Hematopoietic multipotent progenitor cell (in vitro differentiated cells): ENCODE results near the gene SAMD8. TPM values are rescaled to one million over a fixed set of nuclear protein-coding genes. Genes with fewer than 3 reads are reported as not detected.
"Not testable (repeated sequence)": the region's sequence is repeated elsewhere in the genome, so short reads cannot be mapped to it uniquely, and the experiment has no call there.

Experiments
- DNase-seq, 3 donors: peaks; one replicate each; pipeline ENCODE4 v3.0.0-alpha.2; 2011 to 2015; ENCODE audit warnings: low read depth in 2 of 3, low spot score in 2 of 3
- total RNA-seq: library from RNA; depleted of rRNA; stranded (reverse); fragments of >200 nt; gene quantifications from one replicate; pipeline ENCODE4 v1.2.3, GENCODE V29; 2012

Gene SAMD8
- total RNA-seq, 1 donor, result 13.2 TPM

DNA sequence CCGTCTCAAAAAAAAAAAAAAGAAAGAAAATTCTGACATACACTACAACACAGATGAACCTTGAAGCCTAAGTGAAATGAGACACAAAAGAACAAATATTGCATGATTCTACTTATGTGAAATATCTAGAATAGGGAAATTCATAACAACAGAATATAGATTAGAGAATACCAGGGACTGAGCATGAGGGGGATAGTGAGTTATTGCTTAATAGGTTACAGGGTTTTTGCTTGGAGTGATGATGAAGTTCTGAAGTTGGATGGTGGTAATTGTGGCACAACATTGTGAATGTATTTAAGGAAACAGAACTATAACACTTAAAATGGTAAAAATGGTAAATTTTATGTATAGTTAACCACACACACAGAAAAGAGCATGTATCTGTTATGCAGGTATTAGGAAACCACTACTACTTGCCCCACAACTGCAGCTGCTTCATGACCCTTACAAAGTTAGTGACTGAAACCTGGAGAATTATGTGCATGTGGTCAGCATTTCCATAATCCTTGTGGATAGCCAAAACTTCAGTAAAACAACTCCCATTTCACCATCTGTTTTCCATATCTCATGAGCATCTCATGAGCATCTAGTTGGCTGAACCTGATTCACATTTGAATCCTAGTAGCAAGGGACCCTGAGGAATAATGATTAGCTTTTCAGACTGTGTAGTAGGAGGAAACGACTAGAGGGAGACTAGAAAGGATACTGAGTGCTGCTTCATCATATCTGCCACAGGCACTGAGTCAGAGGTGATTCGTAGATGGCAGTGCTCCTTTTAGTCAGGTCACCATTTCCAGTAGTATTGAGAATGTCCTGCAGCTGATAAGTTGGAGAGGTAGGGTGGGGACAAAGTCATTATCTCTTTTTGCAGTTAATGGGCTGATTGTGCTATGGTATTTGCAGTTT is 26.3 kb downstream of the SAMD8 start:
- DNase-seq, result no peak

DNA sequence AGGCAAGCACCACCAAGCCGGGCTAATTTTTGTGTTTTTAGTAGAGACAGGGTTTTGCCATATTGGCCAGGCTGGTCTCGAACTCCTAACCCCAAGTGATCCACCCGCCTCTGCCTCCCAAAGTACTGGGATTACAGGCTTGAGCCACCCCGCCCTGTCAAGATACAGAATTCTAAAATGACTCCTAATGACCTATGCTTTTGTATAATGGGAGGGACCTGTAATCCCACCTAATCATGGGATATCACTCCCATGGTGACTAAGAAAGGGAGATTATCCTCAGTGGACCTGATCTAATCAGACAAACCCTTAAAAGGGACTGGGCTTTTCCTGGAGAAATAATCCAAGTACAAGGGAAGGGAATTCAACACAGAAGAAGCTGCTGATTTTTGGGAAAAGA is 28.8 kb downstream of the SAMD8 start:
- DNase-seq, result no peak

- DNase-seq, result no peak
Measured at GRCh38 chr10:75143353-75143752, 31.9 kb downstream of the SAMD8 start.

- no peak for DNase-seq
Measured at GRCh38 chr10:75145590-75145989, 34.1 kb downstream of the SAMD8 start.

DNA sequence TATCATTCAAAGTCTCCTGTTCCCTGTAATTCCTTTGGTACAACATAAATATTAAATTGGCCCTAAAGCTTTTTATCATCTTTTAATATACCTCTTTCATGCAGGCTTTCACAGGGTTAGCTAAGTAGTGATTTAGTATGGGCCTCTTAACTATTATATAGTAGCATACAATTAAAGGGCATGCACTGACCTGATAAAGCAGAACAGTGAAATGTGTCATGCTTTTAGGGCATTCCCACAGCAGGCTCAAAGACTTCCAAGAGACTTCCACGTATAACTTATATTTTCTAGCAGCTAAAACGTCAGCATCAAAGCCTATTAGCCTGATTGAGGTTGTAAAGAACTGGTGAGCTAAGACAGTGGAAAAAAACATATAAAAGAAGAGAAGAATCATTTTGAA is 35.3 kb downstream of the SAMD8 start:
- DNase-seq, result no peak

DNA sequence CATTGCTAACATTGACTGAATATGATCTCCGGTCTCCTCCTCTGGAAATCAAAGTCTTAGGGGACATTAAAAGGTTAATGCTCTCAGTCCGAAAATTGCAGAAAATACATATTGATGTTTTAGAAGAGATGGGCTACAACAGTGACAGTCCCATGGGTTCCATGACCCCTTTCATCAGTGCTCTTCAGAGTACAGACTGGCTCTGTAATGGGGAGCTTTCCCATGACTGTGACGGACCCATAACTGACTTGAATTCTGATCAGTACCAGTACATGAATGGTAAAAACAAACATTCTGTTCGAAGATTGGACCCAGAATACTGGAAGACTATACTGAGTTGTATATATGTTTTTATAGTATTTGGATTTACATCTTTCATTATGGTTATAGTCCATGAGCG is 39.2 kb downstream of the SAMD8 start:
- DNase-seq, result no peak

DNA sequence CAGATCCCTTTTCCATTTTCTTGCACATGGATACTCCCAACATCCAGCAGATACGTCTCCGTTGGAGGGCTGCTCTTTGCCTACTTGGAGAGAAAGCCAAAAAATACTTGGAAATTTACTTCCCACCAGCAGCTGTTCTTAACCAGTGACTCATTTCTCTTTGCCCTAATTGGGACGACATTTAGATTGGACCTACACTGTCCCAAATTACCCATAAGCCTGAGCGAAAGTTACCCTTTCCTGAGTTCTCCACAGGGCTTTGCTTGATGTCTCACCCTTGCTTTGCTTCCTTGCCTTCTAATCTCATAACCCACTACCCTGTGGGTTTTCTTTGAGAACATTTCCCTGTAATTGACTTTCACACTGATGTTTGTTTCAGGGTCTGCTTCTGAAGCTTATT is 48.1 kb downstream of the SAMD8 start:
- no peak for DNase-seq

GRCh38 chr10:75165684-75166622 is 54.5 kb downstream of the SAMD8 start:
- DNase-seq, result peak in 2 of 3 donors; percentile 33 to 65

DNA sequence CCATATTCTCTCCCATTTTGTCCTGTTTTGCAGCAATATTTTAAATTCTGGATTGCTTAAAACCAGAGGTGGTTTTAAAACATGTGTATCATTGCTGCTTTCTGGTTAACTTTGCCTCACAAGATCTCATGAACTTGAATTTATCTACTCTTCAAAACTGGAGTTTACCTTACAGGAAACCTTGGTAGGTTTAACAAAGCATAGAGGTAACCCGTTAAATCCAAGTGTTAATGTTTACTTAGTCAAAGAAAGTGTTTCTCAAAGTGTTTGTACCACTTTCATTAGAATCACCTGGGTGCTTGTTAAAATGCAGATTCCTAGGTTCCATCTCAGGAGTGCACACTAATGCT is 55.1 kb downstream of the SAMD8 start:
- DNase-seq, result no peak

- DNase-seq, result no peak
Measured at GRCh38 chr10:75168275-75168674, 56.8 kb downstream of the SAMD8 start.

GRCh38 chr10:75170215-75170614 is 58.8 kb downstream of the SAMD8 start:
- DNase-seq, result no peak

GRCh38 chr10:75175046-75175445 is 63.6 kb downstream of the SAMD8 start:
- DNase-seq, result no peak

GRCh38 chr10:75176046-75176445 is 64.6 kb downstream of the SAMD8 start:
- no peak for DNase-seq

DNA sequence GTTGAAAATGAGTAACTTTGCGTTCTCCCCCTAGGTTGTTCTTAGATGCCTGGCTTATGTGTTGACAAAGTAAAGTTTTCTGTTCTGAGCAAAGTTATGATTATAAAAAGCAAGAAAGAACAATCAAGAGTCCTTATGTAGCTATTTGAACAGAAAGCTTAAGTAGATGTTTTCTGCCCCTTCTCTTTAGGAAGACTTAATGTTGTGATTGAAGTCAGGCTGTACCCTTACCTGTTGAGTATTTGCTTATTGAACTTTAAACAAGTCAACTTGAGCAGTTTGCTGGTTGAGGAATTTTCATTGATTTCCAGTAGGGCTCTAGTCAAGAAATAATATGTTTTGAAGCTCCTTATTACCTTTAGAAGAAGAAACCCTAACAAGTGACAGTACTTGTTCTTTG is 65.3 kb downstream of the SAMD8 start:
- DNase-seq, result no peak

- DNase-seq, result no peak
Measured at GRCh38 chr10:75179657-75180177, 68.3 kb downstream of the SAMD8 start.

DNA sequence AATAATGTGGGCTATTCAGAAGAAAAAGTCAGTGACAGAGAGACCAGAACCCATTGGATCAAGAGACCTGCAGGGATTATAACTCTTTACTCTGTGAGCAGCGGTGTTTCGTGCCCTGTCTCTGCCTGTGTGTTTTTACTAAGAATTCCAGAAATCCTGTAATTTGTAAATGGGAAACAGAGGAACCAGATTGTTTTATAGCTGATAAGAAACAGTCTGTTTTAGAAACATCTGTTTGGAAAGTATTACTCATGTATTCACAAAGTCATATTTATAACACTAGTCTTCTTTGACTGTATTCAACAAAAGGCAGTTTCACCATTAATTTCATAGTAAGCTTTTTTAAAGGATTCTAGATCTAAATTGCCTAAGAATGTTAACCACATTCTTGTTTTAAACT is 69.1 kb downstream of the SAMD8 start:
- DNase-seq, result no peak

- DNase-seq, result no peak
Measured at GRCh38 chr10:75181073-75181472, 69.6 kb downstream of the SAMD8 start.

DNA sequence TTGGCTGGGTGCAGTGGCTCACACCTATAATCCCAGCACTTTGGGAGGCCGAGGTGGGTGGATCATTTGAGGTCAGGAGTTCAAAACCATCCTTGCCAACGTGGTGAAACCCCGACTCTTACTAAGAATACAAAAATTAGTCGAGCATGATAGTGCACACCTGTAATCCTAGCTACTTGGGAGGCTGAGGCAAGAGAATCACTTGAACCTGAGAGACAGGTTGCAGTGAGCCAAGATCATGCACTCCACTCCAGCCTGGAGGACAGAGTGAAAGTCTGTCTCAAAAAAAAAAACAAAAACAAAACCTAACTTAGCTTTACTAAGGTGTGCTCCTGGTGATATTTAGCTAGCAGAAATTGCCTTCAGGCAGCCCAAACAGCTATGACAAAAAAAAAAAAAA is 74.9 kb downstream of the SAMD8 start:
- DNase-seq, result no peak

- DNase-seq, result peak; percentile 50 to 76 (median 61)
Measured at GRCh38 chr10:75187961-75188426, 76.5 kb downstream of the SAMD8 start.

DNA sequence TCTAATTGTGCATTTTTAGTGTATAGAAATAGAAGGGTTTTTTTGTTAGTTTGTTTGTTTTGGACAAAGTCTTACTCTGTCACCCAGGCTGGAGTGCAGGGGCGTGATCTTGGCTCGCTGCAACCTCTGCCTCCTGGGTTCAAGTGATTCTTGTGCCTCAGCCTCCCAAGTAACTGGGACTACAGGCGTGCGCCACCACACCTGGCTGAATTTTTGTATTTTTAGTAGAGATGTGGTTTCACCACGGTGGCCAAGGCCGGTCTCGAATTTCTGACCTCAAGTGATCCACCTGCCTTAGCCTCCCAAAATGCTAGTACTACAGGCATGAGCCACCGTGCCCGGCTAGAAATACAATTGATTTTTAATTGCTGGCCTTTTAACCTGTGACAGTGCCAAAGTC is 77.1 kb downstream of the SAMD8 start:
- DNase-seq, result not testable (repeated sequence)
